ENCODE data around the gene PAXIP1. TPM values are rescaled to one million over a fixed set of nuclear protein-coding genes. Genes with fewer than 3 reads are reported as not detected.

Gene PAXIP1
- total and polyA plus RNA-seq, 12 donors: 2.5 to 8.8 (median 6.2) TPM

DNA sequence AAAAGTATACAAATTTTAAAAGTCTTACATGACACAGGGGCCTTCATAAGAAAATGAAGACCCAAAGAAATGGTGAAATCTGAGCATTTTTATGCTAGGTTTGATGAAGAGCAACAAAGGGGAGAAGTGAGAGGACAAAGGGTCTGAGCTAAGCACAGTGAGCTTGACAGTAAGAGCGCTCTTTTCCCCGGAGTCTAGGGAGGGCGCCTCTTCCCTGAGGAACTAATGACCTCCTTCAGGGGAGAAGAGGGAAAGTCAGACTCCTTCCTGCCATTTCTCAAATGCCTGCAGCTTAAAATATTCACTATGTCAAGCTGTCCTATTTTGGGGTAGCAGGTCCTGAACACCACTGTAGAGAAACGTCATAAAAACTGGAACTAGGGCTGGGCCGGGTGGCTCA, 18.1 kb upstream of the PAXIP1 start:
- intact Hi-C loops (cut with DNase I): no loop called here
- 65 to 71% methylated on average over 5 of the region's 5 CpGs for WGBS, 2 donors
- H3K9me3 ChIP-seq: peaks cover 0 to 4% (median 0%) of the 10 kb centered on the region in 11 donors
- DNase-seq (no peak), ATAC-seq (no peak)
- H3K27ac ChIP-seq: no peak overlapping the region
- peaks cover 0 to 6% (median 3%) of the 10 kb centered on the region in 7 donors for H3K27me3 ChIP-seq
- H3K36me3 ChIP-seq: no peaks in the 10 kb centered on the region
- no peaks in the 10 kb centered on the region for H3K4me1 ChIP-seq
- TF ChIP-seq, protein P1, sequence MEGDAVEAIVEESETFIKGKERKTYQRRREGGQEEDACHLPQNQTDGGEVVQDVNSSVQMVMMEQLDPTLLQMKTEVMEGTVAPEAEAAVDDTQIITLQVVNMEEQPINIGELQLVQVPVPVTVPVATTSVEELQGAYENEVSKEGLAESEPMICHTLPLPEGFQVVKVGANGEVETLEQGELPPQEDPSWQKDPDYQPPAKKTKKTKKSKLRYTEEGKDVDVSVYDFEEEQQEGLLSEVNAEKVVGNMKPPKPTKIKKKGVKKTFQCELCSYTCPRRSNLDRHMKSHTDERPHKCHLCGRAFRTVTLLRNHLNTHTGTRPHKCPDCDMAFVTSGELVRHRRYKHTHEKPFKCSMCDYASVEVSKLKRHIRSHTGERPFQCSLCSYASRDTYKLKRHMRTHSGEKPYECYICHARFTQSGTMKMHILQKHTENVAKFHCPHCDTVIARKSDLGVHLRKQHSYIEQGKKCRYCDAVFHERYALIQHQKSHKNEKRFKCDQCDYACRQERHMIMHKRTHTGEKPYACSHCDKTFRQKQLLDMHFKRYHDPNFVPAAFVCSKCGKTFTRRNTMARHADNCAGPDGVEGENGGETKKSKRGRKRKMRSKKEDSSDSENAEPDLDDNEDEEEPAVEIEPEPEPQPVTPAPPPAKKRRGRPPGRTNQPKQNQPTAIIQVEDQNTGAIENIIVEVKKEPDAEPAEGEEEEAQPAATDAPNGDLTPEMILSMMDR (IDR thresholded peaks at IDR 0.05): no peak
- no peak overlapping the region for H3K4me3 ChIP-seq

DNA sequence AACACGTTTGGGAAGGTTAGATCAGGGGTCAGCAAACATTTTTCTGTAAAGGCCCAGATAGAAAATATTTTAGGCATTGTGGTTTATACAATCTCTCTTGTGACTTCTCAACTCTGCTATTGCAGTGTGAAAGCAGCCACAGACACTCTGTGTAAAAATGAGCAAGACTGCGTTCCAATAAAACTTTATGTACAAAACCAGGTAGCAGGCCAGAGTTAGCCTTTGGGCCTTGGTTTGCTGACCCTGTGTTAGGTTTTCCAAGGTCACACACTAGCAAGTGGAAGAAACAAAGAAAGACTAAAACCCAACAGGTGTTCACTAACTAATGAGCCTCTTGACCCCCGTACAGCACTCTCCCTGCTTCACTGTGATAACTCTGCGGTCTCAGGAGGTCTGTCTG, 14.9 kb upstream of the PAXIP1 start:
- intact Hi-C loops (cut with DNase I): no loop called here
- Histone ChIP-seq H3K4me1 (no peaks in the 10 kb centered on the region), H3K27me3 (peaks cover 0 to 6% (median 4%) of the 10 kb centered on the region in 7 donors), H3K36me3 (no peaks in the 10 kb centered on the region), H3K4me3 (no peak overlapping the region), H3K27ac (no peak overlapping the region), H3K9me3 (no peaks in the 10 kb centered on the region)
- no peak for DNase-seq
- TF ChIP-seq, protein P1 (IDR thresholded peaks at IDR 0.05): no peak
- no peak for ATAC-seq
- WGBS, 2 donors: 78 to 79% methylated on average over 4 of the region's 4 CpGs

DNA sequence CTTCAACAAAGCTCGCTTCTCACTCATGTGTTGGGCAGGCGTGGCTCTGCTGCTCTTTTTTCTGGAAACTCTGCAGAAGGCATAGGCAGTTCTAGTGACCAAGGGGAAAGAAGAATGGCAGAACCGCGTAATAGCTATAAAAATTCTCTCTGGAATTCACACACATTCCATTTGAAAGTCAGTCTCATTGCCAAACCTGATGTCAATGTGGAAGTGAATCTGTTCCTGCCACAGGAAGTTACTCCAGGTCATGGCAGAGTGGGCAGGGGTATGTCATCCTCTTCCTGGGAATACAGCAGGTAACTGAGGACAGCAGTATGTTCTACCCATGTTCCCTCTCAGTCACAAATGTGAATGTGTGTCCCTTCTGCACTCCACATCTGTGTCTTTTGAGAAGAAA, 8.2 kb upstream of the PAXIP1 start:
- DNase-seq: no peak
- H3K4me3 ChIP-seq: no peak overlapping the region
- intact Hi-C loops (cut with DNase I): no loop called here
- no peak overlapping the region for H3K27ac ChIP-seq
- H3K9me3 ChIP-seq: no peaks in the 10 kb centered on the region
- peaks cover 0 to 9% (median 0%) of the 10 kb centered on the region in 9 donors for H3K36me3 ChIP-seq
- WGBS, 2 donors: 88 to 94% methylated on average over 4 of the region's 4 CpGs
- TF ChIP-seq, protein P1 (IDR thresholded peaks at IDR 0.05): no peak
- H3K27me3 ChIP-seq: peaks cover 0 to 6% (median 0%) of the 10 kb centered on the region in 7 donors
- H3K4me1 ChIP-seq: no peaks in the 10 kb centered on the region
- ATAC-seq: no peak

DNA sequence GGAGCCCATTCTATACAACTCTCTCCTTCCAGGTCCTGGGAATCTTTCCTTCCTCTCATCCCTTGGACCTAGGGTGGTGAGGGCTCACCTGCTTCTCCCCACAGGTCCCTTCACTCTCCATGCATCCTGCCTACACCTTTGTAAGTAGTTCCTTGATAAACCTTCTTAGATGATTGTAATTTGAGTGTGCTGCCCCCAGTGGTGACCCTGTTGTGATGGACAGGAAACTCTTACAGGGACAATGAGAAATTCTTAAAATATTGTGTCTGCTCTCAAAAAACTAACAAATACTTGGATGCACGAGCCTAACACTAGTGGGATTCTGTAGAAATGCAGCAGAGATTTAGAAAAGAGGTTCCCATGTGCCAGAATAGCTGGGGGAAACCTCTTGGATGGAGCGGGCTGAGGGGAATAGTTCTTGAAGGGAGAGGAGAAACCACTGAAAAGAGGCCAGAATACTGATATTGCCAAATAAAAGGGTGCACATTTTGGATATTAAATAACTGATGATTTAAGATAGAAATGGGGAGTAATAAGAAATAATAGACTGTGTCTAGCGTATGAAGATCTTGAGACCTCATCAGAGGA, 6.7 kb upstream of the PAXIP1 start:
- DNase-seq: no peak
- H3K4me3 ChIP-seq: no peak overlapping the region
- TF ChIP-seq, protein P1 (IDR thresholded peaks at IDR 0.05): peak in 6 of 9 donors; percentile 11 to 43 (median 25)
- H3K27me3 ChIP-seq: peaks cover 0 to 6% (median 0%) of the 10 kb centered on the region in 7 donors
- 70 to 72% methylated on average over 3 of the region's 3 CpGs for WGBS, 2 donors
- no peak overlapping the region for H3K27ac ChIP-seq
- H3K36me3 ChIP-seq: peaks cover 0 to 11% (median 0%) of the 10 kb centered on the region in 9 donors
- no peak for ATAC-seq
- intact Hi-C loops (cut with DNase I): loop anchor here in 1 of 10 donors (10.0 kb wide), 1 partner anchor 55 kb away; no protein-coding TSS in a partner anchor
- peaks cover 0 to 4% (median 3%) of the 10 kb centered on the region in 9 donors for H3K4me1 ChIP-seq
- H3K9me3 ChIP-seq: no peaks in the 10 kb centered on the region
